ENCODE data around the gene TNRC6B.

- TF ChIP-seq ARNT (IDR thresholded peaks at IDR 0.05) (no peak), FOXM1 (IDR thresholded peaks at IDR 0.05; ENCODE audit: borderline replicate concordance) (no peak), PKNOX1 (IDR thresholded peaks at IDR 0.05) (no peak), LEF1 (IDR thresholded peaks at IDR 0.05; ENCODE audit: borderline replicate concordance) (no peak), SP1 (IDR thresholded peaks at IDR 0.05) (no peak), SUZ12 (IDR thresholded peaks at IDR 0.05) (no peak), ZNF384 (IDR thresholded peaks at IDR 0.05) (no peak), FOXK2 (IDR thresholded peaks at IDR 0.05) (no peak), NFRKB (IDR thresholded peaks at IDR 0.05) (no peak), FOXA1 (IDR thresholded peaks at IDR 0.05) (no peak), BHLHE40 (IDR thresholded peaks at IDR 0.05; ENCODE audit: borderline replicate concordance) (no peak)
Observed at GRCh38 chr22:40352763-40353162, 175.0 kb downstream of the TNRC6B start.

Measured in HEK293T (cell line).